Neural cell (in vitro differentiated cells): ENCODE data around the gene FTSJ3. TPM values are rescaled to one million over a fixed set of nuclear protein-coding genes. Genes with fewer than 3 reads are reported as not detected.

Experiments used
- H2AFZ ChIP-seq: fragments of 200-600, 300-800 bp; sonication (generic), shearing (Covaris generic); 2 replicates; pipeline ENCODE4 v1.6.0; 2014; ENCODE audit warnings: low read depth, mild to moderate bottlenecking, antibody characterized with exemption, low read length, moderate library complexity
- H3F3A ChIP-seq: fragments of 200-600 bp; shearing (Covaris generic); 2 replicates; pipeline ENCODE4 v1.6.1; 2016; ENCODE audit warnings: mild to moderate bottlenecking, moderate library complexity, mixed read lengths, antibody characterized with exemption, low read length; ENCODE audit not compliant: insufficient read depth, poor library complexity, severe bottlenecking
- H3K27ac ChIP-seq: fragments of 200-600, 300-800 bp; sonication (generic), shearing (Covaris generic); 2 replicates; pipeline ENCODE4 v1.5.1; 2014; ENCODE audit warnings: mild to moderate bottlenecking, low read length, moderate library complexity
- H3K27me3 ChIP-seq: fragments of 300-800, 200-600 bp; sonication (generic), shearing (Covaris generic); 2 replicates; pipeline ENCODE4 v1.6.0; 2014; ENCODE audit warnings: mild to moderate bottlenecking, low read depth, low read length, moderate library complexity; ENCODE audit not compliant: insufficient read depth
- H3K36me3 ChIP-seq: fragments of 300-800, 200-600 bp; sonication (generic), shearing (Covaris generic); 2 replicates; pipeline ENCODE4 v1.5.1; 2014; ENCODE audit warnings: mild to moderate bottlenecking, antibody characterized with exemption, low read length, moderate library complexity; ENCODE audit not compliant: insufficient read depth
- H3K4me2 ChIP-seq: fragments of 300-800, 200-600 bp; sonication (generic), shearing (Covaris generic); 2 replicates; pipeline ENCODE4 v1.6.0; 2014; ENCODE audit warnings: mild to moderate bottlenecking, low read length
- H3K4me3 ChIP-seq: fragments of 300-800, 200-600 bp; sonication (generic), shearing (Covaris generic); 2 replicates; pipeline ENCODE4 v1.5.1; 2014; ENCODE audit warnings: mild to moderate bottlenecking, low read length, moderate library complexity
- H3K79me2 ChIP-seq: fragments of 200-600 bp; shearing (Covaris generic); replicated peaks from 2 replicates; pipeline ENCODE4 v1.6.0; 2014; ENCODE audit warnings: mild to moderate bottlenecking, low read length, moderate library complexity; ENCODE audit not compliant: insufficient read depth
- H3K9ac ChIP-seq: fragments of 300-800, 200-600 bp; sonication (generic), shearing (Covaris generic); 2 replicates; pipeline ENCODE4 v1.6.1; 2016; ENCODE audit warnings: mild to moderate bottlenecking, low read length, mixed read lengths
- H3K9me2 ChIP-seq: fragments of 200-600 bp; shearing (Covaris generic); 2 replicates; pipeline ENCODE4 v1.6.1; 2016; ENCODE audit warnings: mild to moderate bottlenecking, low read length, mixed read lengths; ENCODE audit not compliant: insufficient read depth
- H3K9me3 ChIP-seq: fragments of 200-600, 300-800 bp; sonication (generic), shearing (Covaris generic); 2 replicates; pipeline ENCODE4 v1.6.1; 2016; ENCODE audit warnings: mild to moderate bottlenecking, mixed run types, low read length, moderate library complexity, mixed read lengths
- H4K20me1 ChIP-seq: fragments of 200-600 bp; shearing (Covaris generic); 2 replicates; pipeline ENCODE4 v1.6.1; 2016; ENCODE audit warnings: mild to moderate bottlenecking, mixed run types; ENCODE audit not compliant: insufficient read depth
- CTCF ChIP-seq: fragments of 450-650 bp; IDR thresholded peaks from 2 replicates; pipeline ENCODE4 v1.5.1; 2014; ENCODE audit warnings: antibody characterized with exemption, mild to moderate bottlenecking, moderate library complexity; ENCODE audit not compliant: poor library complexity, severe bottlenecking
- EP300 ChIP-seq: fragments of 450-650 bp; conservative IDR thresholded peaks from 2 replicates; pipeline ENCODE4 v1.6.1; 2014; ENCODE audit warnings: antibody characterized with exemption, mild to moderate bottlenecking, moderate library complexity; ENCODE audit not compliant: poor library complexity, severe bottlenecking
- EZH2 ChIP-seq: fragments of 200-600, 300-800 bp; shearing (Covaris generic), sonication (generic); IDR thresholded peaks from 2 replicates; pipeline ENCODE4 v1.6.1; 2014; ENCODE audit warnings: antibody characterized with exemption, low read length, borderline replicate concordance, mild to moderate bottlenecking; ENCODE audit not compliant: insufficient read depth, poor library complexity, severe bottlenecking
- MXI1 ChIP-seq: fragments of 450-650 bp; conservative IDR thresholded peaks from 2 replicates; pipeline ENCODE4 v1.6.1; 2014; ENCODE audit warnings: antibody characterized with exemption, mild to moderate bottlenecking; ENCODE audit not compliant: poor library complexity, severe bottlenecking
- POLR2AphosphoS5 ChIP-seq: IDR thresholded peaks from 2 replicates; pipeline ENCODE4 v1.6.1; 2012
- RAD21 ChIP-seq: fragments of 450-650 bp; conservative IDR thresholded peaks from 2 replicates; pipeline ENCODE4 v1.6.1; 2014; ENCODE audit warnings: antibody characterized with exemption, mild to moderate bottlenecking, moderate library complexity
- REST ChIP-seq: IDR thresholded peaks from 2 replicates; pipeline ENCODE4 v1.6.1; 2012; ENCODE audit warnings: borderline replicate concordance
- SMC3 ChIP-seq: fragments of 450-650 bp; conservative IDR thresholded peaks from 2 replicates; pipeline ENCODE4 v1.6.1; 2014; ENCODE audit warnings: antibody characterized with exemption, mild to moderate bottlenecking, moderate library complexity; ENCODE audit not compliant: poor library complexity
- TAF1 ChIP-seq: IDR thresholded peaks from 2 replicates; pipeline ENCODE4 v1.6.1; 2012; ENCODE audit warnings: low read depth
- polyA plus RNA-seq: library from polyadenylated mRNA; depleted of rRNA; stranded (reverse); fragments of >200 nt; gene quantifications from 2 replicates; pipeline ENCODE4 v1.2.3, GENCODE V29; 2014

The FTSJ3 gene
- polyA plus RNA-seq, 1 donor from 2014 or later: 23.2 TPM

GRCh38 chr17:63792055-63792729 lies 35.3 kb downstream of the FTSJ3 start:
- Histone ChIP-seq H3K9me3 (no peaks in the 10 kb centered on the region), H3K9ac (no peak overlapping the region), H3K79me2 (no peaks in the 10 kb centered on the region), H3K27me3 (no peaks in the 10 kb centered on the region), H3K4me3 (no peak overlapping the region), H3K36me3 (no peaks in the 10 kb centered on the region), H2AFZ (no peak overlapping the region), H3K4me2 (no peak overlapping the region), H3K27ac (no peak overlapping the region), H4K20me1 (no peaks in the 10 kb centered on the region), H3K9me2 (no peaks in the 10 kb centered on the region), H3F3A (no peaks in the 10 kb centered on the region)
- TF ChIP-seq CTCF (no peak), SMC3 (no peak), REST (no peak), POLR2AphosphoS5 (no peak), TAF1 (no peak), EZH2 (no peak), MXI1 (no peak), RAD21 (no peak), EP300 (no peak)

- Histone ChIP-seq H3K79me2 (peaks cover 6% of the 10 kb centered on the region), H2AFZ (no peak overlapping the region), H3K4me2 (no peak overlapping the region), H3K36me3 (no peaks in the 10 kb centered on the region), H3K9me2 (no peaks in the 10 kb centered on the region), H3K27ac (no peak overlapping the region), H4K20me1 (no peaks in the 10 kb centered on the region), H3F3A (no peaks in the 10 kb centered on the region), H3K9ac (no peak overlapping the region), H3K9me3 (no peaks in the 10 kb centered on the region), H3K4me3 (no peak overlapping the region), H3K27me3 (no peaks in the 10 kb centered on the region)
- TF ChIP-seq CTCF: no peak
- TF ChIP-seq POLR2AphosphoS5: no peak
- no peak for TF ChIP-seq TAF1
- TF ChIP-seq SMC3: no peak
- TF ChIP-seq RAD21: no peak
- no peak for TF ChIP-seq MXI1
- no peak for TF ChIP-seq REST
- no peak for TF ChIP-seq EP300
- TF ChIP-seq EZH2: no peak
These were observed 37.4 kb downstream of the FTSJ3 start for GRCh38 chr17:63790057-63790456.
